ENCODE measurements around the gene TBCC. TPM values are rescaled to one million over a fixed set of nuclear protein-coding genes. Genes with fewer than 3 reads are reported as not detected.

Gene TBCC
- total RNA-seq, 1 donor: 33.7 TPM

DNA sequence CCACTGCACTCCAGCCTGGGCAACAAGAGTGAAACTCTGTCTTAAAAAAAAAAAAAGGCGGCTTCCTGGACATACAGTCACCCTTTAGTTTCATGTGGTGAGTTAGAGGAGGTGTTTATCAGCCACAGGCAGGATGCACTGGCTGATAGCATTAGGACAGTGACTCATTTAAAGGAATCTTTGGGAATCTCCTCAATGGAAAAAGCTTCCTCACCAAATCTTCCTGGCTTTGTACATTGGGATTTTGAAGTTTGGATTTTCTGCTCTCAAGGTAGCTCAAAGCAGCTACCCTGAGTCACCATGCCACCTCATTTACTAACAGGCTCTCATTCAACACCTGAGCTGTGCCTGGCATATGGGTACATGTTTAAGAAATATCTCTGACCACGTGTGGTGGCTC, 43.7 kb downstream of the TBCC start:
- H3K27me3 ChIP-seq (ENCODE audit: insufficient read depth, low read length): no peaks in the 10 kb centered on the region
- no peaks in the 10 kb centered on the region for H3K79me2 ChIP-seq (ENCODE audit: insufficient read depth, low read length)
- H3K27ac ChIP-seq (ENCODE audit: low read depth, low read length): no peak overlapping the region
- TF ChIP-seq CTCF (IDR thresholded peaks at IDR 0.05; ENCODE audit: extremely low read depth, low read depth, low read length): no peak
- no peaks in the 10 kb centered on the region for H4K20me1 ChIP-seq (ENCODE audit: insufficient read depth, low read length)
- no peaks in the 10 kb centered on the region for H3K9me3 ChIP-seq (ENCODE audit: low read depth, low read length)
- peaks cover 2% of the 10 kb centered on the region for H3K4me1 ChIP-seq (ENCODE audit: insufficient read depth, low read length)
- no peak overlapping the region for H3K4me3 ChIP-seq (ENCODE audit: insufficient read depth, low read length)
- H2AFZ ChIP-seq (ENCODE audit: low read length): no peak overlapping the region
- peak; percentile 66 for DNase-seq (ENCODE audit: insufficient read length, low spot score, missing footprints)
- H3K36me3 ChIP-seq (ENCODE audit: insufficient read depth, low read length): no peaks in the 10 kb centered on the region
- H3K4me2 ChIP-seq (ENCODE audit: insufficient read depth, low read length): no peak overlapping the region

DNA sequence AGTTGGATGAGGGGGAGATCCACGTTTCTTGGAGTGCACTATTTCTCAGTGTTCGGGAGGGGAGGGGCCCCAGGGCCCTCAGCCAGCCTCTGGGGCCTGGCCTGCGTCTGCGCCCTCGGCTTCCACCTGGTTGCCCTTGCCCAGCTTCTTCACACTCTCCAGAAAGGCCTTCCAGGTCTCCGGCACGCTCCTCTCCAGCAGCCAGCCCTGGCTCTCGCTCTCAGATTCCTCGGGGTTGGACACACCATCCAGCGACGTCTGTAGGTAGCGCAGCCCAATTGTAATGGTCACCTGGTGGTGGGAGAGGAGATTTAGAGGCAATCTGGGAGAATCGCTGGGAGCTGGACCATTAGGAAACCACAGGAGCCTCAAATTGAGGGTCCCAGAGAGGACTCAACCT, 47.7 kb downstream of the TBCC start:
- Histone ChIP-seq H3K4me2 (ENCODE audit: insufficient read depth, low read length) (no peak overlapping the region), H4K20me1 (ENCODE audit: insufficient read depth, low read length) (no peaks in the 10 kb centered on the region), H3K4me3 (ENCODE audit: insufficient read depth, low read length) (no peak overlapping the region), H3K27me3 (ENCODE audit: insufficient read depth, low read length) (no peaks in the 10 kb centered on the region), H3K36me3 (ENCODE audit: insufficient read depth, low read length) (peaks cover under 1% of the 10 kb centered on the region), H2AFZ (ENCODE audit: low read length) (no peak overlapping the region), H3K9me3 (ENCODE audit: low read depth, low read length) (no peaks in the 10 kb centered on the region), H3K4me1 (ENCODE audit: insufficient read depth, low read length) (peaks cover 38% of the 10 kb centered on the region), H3K27ac (ENCODE audit: low read depth, low read length) (no peak overlapping the region), H3K79me2 (ENCODE audit: insufficient read depth, low read length) (no peaks in the 10 kb centered on the region)
- no peak for TF ChIP-seq CTCF (IDR thresholded peaks at IDR 0.05; ENCODE audit: extremely low read depth, low read depth, low read length)
- no peak for DNase-seq (ENCODE audit: insufficient read length, low spot score, missing footprints)

GRCh38 chr6:42697268-42697655, 48.6 kb downstream of the TBCC start:
- no peak overlapping the region for H3K4me3 ChIP-seq (ENCODE audit: insufficient read depth, low read length)
- DNase-seq (ENCODE audit: insufficient read length, low spot score, missing footprints): no peak
- H3K4me2 ChIP-seq (ENCODE audit: insufficient read depth, low read length): no peak overlapping the region
- H3K36me3 ChIP-seq (ENCODE audit: insufficient read depth, low read length): peaks cover 6% of the 10 kb centered on the region
- no peaks in the 10 kb centered on the region for H3K9me3 ChIP-seq (ENCODE audit: low read depth, low read length)
- no peaks in the 10 kb centered on the region for H3K27me3 ChIP-seq (ENCODE audit: insufficient read depth, low read length)
- no peaks in the 10 kb centered on the region for H3K79me2 ChIP-seq (ENCODE audit: insufficient read depth, low read length)
- TF ChIP-seq CTCF (IDR thresholded peaks at IDR 0.05; ENCODE audit: extremely low read depth, low read depth, low read length): no peak
- H3K4me1 ChIP-seq (ENCODE audit: insufficient read depth, low read length): peaks cover 48% of the 10 kb centered on the region
- H2AFZ ChIP-seq (ENCODE audit: low read length): no peak overlapping the region
- H3K27ac ChIP-seq (ENCODE audit: low read depth, low read length): no peak overlapping the region
- H4K20me1 ChIP-seq (ENCODE audit: insufficient read depth, low read length): no peaks in the 10 kb centered on the region

DNA sequence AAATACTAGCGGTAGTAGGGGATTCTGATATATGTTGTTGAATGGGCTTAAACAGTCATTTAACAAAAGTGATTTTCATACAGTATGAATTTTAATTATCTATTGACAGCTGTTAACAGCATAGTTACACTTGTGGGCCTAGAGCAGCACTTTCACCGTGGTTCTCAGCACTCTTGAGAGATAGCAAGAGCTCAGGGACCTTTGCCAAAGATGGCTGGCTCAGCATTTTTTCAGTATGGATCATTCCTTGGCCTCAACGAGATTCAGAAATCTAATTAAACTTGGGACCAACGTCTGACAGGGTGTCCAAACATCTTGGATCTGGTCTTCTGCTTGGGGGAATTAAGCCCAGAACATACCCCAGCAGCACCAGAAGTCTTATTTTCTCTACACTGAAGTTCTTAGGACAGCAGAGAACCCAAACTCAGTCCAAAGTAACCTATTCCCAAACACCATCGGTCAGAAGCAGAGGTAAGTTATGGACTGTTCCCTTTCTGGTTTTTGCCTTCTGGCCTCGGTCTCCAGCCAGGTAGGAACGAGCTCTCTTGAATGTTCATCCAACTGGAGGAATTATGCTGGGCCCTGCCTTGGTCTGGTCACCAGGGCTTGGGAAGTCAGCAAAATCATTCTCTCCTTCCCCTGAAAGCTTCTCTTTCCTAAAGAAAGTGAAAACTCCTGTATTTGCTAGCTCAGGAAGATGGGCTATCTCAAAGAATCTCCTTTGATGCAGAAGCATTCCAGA, 49.2 kb downstream of the TBCC start:
- Histone ChIP-seq H3K4me3 (ENCODE audit: insufficient read depth, low read length) (no peak overlapping the region), H4K20me1 (ENCODE audit: insufficient read depth, low read length) (no peaks in the 10 kb centered on the region), H3K79me2 (ENCODE audit: insufficient read depth, low read length) (no peaks in the 10 kb centered on the region), H3K27me3 (ENCODE audit: insufficient read depth, low read length) (no peaks in the 10 kb centered on the region), H3K4me2 (ENCODE audit: insufficient read depth, low read length) (peak overlapping the region; percentile 8), H3K4me1 (ENCODE audit: insufficient read depth, low read length) (peaks cover 54% of the 10 kb centered on the region), H3K36me3 (ENCODE audit: insufficient read depth, low read length) (peaks cover 6% of the 10 kb centered on the region), H3K9me3 (ENCODE audit: low read depth, low read length) (no peaks in the 10 kb centered on the region), H3K27ac (ENCODE audit: low read depth, low read length) (peak overlapping the region; percentile 50), H2AFZ (ENCODE audit: low read length) (no peak overlapping the region)
- TF ChIP-seq CTCF (IDR thresholded peaks at IDR 0.05; ENCODE audit: extremely low read depth, low read depth, low read length): no peak
- peak; percentile 78 for DNase-seq (ENCODE audit: insufficient read length, low spot score, missing footprints)
